Stimulated activated CD4-positive, alpha-beta T cell treated with anti-CD3 and anti-CD28 coated beads, Interleukin-1b, Interleukin-23, amount 100 ng/mL, for 24 hours (primary cell): Measurements from ENCODE around the gene IRF8.
A peak's percentile ranks its signal among the peaks of the same experiment; 100 is the strongest.
"Not testable (repeated sequence)": the region's sequence is repeated elsewhere in the genome, so short reads cannot be mapped to it uniquely, and the experiment has no call there.

ENCODE experiments used
- DNase-seq, 4 experiments: peaks; one replicate each; pipeline ENCODE4 v3.0.0-alpha.2; 2020; ENCODE audit warnings: low read depth in 4 of 4, low spot score in 1 of 4

IRF8 gene

GRCh38 chr16:85898521-85899442, at the start of gene IRF8:
Gene IRF8 (plus strand): TSS chr16:85899162. CDS start chr16:85903016, 3,854 bp downstream.
- peak; percentile 72 to 84 (median 80) for DNase-seq

DNA sequence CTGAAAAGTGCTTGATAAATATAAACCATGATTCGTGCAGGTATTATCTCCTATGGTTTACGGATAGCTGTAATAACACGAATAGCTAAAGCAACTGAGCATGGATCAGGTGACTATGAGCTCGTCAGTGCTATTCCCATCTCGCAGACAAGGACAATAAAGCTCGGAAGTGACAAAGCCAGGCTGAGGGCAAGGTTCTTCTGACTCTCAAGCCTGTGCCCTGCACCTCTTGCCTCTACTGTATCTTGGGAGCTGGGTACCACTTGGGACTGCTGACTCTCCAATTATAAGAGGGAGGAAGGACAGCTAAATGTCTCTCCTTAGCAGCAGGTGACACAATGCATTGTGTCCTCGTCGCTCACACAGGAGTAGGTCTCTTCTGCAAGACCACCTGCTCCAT, 49.6 kb upstream of the IRF8 start:
- no peak for DNase-seq

GRCh38 chr16:85850344-85850880, 48.5 kb upstream of the IRF8 start:
- DNase-seq: no peak

DNA sequence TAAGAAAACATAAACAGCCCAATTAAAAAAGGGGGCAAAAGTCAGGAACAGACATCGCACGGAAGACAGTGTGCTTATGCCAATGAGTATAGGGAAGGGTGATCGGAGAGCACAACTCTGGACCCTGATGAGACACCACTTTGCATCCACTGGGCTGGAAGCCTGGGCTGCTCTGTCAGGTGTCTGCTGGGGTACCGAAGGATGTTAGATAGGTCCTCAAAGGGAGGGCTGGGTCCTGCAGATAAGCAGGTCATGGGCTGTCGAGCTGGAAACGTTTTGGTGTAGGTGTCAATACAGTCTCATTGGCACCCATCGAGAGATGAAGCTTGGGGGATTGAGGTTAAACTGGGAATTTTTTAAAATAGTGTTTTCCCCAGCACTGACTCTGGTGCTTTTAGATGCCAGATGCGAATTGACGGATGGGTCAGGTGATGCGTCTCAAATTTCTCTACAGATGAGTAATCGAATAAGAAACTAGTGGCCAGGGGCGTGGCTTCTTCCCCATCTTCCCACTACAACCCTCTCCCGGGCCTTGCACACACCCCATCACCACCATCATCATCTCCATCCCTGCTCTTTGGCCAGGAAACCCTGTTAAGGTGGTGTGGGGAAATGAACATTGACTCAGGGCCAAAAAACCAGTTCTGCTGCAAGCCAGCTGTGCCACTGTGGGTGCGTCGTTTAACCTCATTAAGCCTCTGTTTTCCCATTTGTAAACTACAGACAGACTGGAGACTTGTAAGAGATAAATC, 47.8 kb upstream of the IRF8 start:
- DNase-seq: no peak

DNA sequence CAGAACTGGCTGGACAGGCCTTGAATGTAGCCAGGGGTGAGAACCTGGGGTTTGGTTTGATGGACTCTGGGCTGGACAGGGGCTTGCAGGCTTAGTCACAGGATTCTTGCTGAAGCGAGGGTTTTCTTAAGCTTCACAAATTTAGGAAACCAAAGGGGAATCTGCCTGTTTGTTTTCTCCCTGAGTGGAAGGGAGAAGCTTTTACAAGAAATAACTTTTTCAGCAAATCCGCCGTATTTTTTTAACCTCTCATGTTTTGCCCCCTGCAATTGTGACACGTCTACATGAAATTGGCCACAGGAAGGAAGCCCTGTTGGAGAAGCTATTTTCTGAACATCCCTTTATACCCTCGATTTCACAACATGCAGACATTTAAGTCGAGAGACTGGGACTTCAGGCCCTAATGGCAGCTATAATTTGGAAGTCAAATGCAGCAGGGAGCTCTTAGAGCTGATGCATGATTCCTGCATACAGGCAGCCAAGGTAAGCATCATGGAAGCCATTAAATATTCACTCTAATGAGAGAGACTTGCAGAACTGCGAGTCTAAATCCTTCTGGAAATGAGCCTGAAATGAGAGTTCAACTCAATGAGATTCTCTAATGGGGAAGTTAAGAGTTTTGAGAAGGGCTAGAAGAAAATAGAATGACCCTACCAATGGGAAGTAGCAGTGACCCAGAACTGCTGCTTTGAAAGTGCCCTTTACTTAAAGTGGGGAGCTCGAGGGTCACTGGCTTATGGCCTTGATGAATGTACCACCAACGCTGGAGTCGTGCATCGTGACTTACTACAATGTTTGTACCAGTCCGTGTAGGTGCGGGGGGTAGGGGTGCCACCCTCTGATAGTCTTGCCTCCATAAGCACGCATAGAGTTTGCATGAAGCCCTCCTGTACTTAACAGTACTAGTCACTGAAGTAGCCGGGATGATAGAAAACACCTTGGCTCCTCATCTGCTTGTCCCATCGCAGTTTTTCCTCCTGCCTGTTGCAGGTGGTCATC, 45.1 kb upstream of the IRF8 start:
- no peak for DNase-seq

- no peak for DNase-seq
Measured at GRCh38 chr16:85854935-85855334, 44.0 kb upstream of the IRF8 start.

GRCh38 chr16:85856079-85856478, 42.9 kb upstream of the IRF8 start:
- DNase-seq: no peak

DNA sequence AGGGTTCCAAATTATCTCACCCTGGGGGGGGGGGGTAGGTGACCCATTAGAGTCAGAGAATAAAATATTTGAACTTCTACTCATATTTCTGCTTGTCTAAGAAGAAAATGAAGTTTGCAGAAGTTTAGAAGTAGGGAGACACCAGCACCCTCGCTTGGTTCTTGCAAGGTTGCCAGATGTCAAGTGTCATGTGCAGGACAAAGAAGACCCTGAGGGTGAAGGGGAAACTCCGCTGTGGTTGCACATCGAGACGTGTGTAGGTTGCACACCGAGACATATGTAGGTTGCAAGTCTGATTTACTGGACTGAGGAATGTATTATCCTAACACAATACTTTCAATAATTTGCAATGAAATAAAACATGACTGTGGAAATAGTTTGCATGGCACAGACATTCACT, 42.4 kb upstream of the IRF8 start:
- no peak for DNase-seq

DNA sequence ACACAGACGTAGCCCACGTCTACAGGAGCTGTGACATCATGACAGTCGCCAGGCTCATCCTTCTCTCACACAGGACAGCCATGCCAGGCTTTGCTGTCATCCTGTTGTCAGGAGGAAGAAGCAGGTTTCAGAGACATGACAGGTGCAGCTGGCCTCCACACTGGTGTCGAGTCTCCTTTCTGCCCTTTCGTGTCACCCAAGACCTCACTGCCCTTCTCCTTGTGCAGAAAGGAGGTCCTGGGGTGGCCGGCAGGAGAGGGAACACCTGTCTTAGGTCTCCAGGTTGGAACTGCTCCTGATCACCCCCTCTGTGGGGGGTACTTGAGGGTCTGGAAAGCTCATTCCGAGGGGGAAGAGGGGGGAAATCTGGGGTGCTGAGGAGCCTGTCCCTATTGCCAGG, 41.6 kb upstream of the IRF8 start:
- DNase-seq: no peak

DNA sequence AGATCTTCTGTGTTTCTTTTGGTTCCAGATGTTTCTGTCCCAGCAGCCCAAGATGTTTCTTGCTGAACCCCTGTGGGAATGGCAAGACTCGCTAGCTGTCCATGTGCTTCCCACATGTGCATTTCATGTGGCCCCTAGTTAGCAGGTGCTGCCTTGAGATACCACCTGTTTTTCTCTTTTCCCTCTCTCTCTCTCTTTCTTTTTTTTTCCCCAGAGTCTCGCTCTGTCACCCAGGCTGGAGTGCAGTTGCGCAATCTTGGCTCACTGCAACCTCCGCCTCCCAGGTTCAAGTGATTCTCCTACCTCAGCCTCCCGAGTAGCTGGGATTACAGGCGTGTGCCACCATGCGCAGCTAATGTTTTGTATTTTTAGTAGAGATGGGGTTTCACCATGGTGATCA, 40.4 kb upstream of the IRF8 start:
- not testable (repeated sequence) for DNase-seq

DNA sequence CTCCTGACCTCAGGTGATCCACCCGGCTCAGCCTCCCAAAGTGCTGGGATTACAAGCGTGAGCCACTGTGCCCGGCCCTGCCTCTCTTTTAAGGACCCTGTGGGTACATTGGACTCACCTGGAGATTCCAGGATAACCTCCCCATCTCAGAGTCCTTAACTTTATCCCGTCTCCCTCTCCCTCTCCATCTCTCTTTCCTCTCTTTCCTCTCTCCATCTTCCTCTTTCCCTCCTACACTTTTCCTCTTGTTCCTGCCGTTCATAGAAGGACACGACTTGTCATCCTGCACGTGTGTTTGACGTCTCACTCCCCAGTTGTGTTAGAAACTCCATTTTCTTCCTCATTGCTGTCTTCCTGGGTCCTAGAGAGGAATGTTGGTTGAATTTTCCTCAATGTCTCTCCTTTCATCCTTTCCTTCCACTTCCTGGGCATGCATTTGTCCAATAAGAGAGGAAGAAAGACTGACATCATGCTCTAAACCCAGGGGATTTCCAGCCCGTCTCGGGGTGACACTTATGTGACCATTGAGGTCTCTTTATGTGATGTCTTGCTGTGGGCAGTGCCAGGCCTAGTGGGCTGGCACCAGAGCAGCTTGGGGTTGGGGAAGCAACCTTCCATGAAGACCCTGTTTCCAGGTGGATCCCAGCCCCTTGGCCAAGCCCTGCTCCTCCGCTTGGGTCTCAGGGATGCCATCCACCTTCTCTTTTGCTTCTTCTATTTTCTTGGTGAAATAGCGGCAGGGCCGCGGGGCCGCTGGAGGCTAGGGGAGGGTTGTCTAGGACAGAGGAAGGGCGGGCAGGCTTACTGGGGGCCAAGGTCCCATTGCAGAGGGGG, 39.8 kb upstream of the IRF8 start:
- no peak for DNase-seq

DNA sequence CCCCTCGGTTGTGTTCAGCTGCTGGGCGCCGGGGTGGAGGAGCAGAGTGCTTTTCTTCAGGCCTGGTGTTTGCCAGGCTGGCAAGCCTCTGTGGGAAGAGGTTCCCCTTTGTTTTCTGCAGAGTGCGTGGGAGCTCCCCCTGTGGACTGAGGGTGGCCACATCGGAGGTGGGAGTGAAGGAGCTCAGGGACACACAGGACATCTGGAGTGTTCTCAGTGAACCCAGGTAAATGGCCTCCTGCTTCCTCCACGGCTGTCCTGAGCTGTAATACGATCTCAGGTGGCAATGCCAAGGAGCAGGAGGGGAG, 39.2 kb upstream of the IRF8 start:
- DNase-seq: no peak

DNA sequence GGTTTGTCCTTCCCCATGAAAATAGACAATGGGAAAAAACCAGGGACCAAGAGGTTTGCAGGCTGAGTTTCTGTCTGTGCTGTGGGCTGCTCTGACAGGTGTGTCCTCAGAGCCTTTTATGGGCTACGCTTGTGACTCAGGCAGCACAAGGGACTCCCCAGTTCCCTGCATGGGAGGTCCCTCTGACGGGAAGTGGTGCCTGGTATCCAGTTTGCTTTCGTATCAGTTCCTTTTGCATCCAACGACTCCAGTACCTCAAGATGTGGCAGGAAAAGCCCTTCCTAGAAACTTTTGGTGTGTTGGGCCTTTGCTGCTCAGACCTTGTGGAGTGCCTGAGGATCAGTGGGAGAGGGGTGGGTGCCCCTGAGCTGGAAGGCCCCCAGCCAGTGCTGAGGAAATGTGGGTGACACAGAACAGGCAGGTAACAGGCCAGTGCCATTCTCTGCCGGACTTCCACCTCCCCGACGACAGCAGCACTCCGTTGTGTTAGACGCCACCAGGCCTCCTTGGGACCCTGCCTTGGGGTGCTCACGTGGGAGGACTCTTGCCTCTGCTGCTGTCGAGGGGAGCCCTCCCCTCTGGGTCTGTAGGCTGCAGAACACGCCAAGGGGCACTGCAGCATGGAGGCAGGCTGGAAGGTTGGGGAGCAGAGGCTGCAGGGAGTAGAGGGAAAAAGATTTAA, 38.4 kb upstream of the IRF8 start:
- DNase-seq: no peak

DNA sequence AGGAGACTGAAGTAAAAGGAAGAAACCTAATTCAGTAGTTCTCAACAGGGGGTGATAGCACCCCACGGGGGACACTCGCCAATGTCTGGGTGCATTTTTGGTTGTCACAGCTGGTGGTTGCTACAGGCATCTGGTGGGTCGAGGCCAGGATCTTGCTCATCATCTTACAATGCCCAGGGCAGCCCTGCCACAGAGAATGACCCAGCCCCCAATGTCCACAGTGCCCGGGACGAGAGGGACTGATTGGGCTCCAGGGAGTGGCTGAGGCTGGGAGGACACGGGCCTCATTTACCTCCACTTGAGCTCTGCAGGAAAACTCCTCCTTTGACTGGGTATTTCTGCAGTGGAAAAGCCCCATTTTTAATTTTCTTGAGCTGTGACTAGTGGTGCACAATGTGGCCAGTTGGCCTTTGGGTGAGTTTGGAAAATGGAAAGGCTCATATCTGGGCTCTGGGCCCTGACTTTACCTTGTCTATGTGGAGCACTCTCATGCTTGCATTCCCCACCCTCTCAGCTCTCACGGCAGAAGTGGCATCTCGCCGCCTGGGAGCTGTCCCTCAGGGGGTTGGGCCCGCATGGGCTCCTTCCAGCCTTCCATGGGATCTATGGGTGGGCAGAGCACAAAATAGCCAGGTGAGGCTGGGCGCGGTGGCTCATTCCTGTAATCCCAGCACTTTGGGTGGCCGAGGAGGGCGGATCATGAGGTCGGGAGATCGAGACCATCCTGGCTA, 37.7 kb upstream of the IRF8 start:
- no peak for DNase-seq

- no peak for DNase-seq
Measured at GRCh38 chr16:85862476-85863383, 36.2 kb upstream of the IRF8 start.

- DNase-seq: no peak
Measured at GRCh38 chr16:85863384-85863774, 35.6 kb upstream of the IRF8 start.

DNA sequence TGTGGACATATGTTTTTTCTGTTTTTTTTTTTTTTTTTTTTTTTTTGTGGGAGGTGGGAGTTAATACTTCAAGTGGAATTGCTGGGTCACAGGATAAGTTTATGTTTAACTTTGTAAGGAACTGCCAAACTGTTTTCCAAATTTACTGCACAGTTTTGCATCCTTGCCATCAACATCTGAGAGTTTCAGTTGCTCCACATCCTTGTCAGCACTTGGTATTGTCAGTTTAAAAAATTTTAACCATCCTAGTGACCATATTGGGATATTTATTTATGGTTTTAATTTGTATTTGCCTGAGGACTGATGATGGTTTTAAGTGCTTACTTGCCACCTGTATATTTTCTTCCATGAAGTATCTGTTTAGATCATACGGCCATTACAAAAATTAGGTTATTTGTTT, 34.0 kb upstream of the IRF8 start:
- DNase-seq: no peak

DNA sequence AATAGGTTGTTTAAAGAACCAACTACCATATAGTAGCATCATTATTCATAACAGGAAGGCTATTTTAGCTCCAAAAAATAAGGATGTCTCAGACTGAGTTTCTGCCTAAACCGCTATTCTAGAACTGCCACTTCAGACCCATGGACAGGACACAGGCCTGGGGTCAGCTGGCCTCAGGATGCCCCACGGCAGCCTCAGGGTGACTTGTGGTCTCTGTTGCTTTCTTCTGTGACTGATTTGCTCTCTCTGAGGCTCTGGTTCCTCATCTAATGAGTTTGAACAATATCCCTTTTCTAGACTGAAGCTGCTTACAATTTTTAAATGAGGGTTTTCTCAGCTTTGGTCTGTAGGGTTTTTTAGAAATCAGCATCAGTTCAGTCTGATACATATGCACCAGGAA, 31.8 kb upstream of the IRF8 start:
- no peak for DNase-seq
